Subcutaneous abdominal adipose tissue (tissue), 5 donors: ENCODE measurements around the gene CSRP1.
A peak's percentile ranks its signal among the peaks of the same experiment; 100 is the strongest.
"Not testable (repeated sequence)": the region's sequence is repeated elsewhere in the genome, so short reads cannot be mapped to it uniquely, and the experiment has no call there.

Experiments
- H3K27ac ChIP-seq: one replicate; pipeline ENCODE4 v1.7.0; 2013; ENCODE audit warnings: low read depth, mild to moderate bottlenecking, inconsistent platforms, low read length, moderate library complexity
- H3K27me3 ChIP-seq, 5 donors: one replicate each; pipeline ENCODE4 v1.7.0; 2013; ENCODE audit warnings: low read length in 5 of 5, inconsistent platforms in 1 of 5; ENCODE audit not compliant: control insufficient read depth in 5 of 5, insufficient read depth in 4 of 5
- H3K36me3 ChIP-seq, 5 donors: one replicate each; pipeline ENCODE4 v1.7.0; 2013; ENCODE audit warnings: low read length in 5 of 5; ENCODE audit not compliant: control insufficient read depth in 5 of 5, insufficient read depth in 5 of 5
- H3K4me1 ChIP-seq, 5 donors: one replicate each; pipeline ENCODE4 v1.7.0; 2013; ENCODE audit warnings: low read length in 5 of 5, mild to moderate bottlenecking in 3 of 5, moderate library complexity in 1 of 5; ENCODE audit not compliant: control insufficient read depth in 5 of 5, insufficient read depth in 5 of 5
- H3K4me3 ChIP-seq, 5 donors: one replicate each; pipeline ENCODE4 v1.7.0; 2013; ENCODE audit warnings: low read length in 5 of 5, low read depth in 1 of 5
- H3K9ac ChIP-seq, 5 donors: one replicate each; pipeline ENCODE4 v1.7.0; 2013; ENCODE audit warnings: low read length in 5 of 5, mild to moderate bottlenecking in 4 of 5, moderate library complexity in 3 of 5
- H3K9me3 ChIP-seq, 5 donors: one replicate each; pipeline ENCODE4 v1.7.0; 2013; ENCODE audit warnings: low read length in 5 of 5; ENCODE audit not compliant: control insufficient read depth in 5 of 5
- donor health status: healthy.
- donor health status: healthy.
- donor health status: healthy.
- donor health status: healthy.
- donor health status: healthy.

CSRP1 gene

DNA sequence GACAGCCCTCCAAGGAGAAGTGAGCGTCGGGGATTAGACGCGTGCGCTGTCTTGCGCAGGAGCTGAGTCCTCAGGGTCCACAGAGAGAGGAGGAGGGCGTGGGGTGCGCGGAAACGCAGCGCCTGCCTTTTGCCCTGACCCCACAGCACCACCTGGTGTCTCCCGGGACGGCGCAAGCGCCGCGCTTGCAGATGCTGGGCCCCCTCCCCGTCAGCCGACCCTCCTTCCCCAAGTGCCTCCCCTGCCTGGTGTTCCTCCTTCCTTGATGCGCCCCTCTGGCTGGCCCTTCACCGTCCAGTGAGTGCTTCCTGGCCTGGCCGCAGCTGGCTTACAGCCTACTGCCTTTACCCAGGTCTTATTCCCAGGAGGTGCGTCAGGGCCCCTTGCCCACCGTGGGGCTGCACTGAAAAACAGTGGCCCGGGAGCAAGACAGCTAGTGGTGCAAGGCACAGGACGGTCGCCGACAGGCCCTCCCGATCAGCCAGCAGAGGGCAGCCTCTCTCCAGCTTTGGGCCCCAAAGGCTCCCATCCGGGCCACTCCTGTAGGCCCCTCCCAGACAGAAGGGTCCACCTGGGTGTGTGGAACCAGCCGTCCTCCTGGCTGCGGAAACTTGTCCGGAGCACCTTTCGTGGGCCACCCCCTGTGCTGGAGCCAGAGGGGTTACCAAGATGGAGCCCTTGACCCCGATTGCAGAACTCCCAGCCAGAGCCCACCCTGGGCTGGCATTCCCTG lies 25.0 kb downstream of the CSRP1 start:
- peak overlapping the region; percentile 13 to 62 (median 57) for H3K4me3 ChIP-seq
- H3K36me3 ChIP-seq: peaks cover 0 to 39% (median 33%) of the 10 kb centered on the region in 5 donors
- H3K4me1 ChIP-seq: peaks cover 6 to 32% (median 28%) of the 10 kb centered on the region in 5 donors
- H3K27ac ChIP-seq: no peak overlapping the region
- no peaks in the 10 kb centered on the region for H3K27me3 ChIP-seq
- no peaks in the 10 kb centered on the region for H3K9me3 ChIP-seq
- peak overlapping the region in 2 of 5 donors; percentile 9 to 53 for H3K9ac ChIP-seq

DNA sequence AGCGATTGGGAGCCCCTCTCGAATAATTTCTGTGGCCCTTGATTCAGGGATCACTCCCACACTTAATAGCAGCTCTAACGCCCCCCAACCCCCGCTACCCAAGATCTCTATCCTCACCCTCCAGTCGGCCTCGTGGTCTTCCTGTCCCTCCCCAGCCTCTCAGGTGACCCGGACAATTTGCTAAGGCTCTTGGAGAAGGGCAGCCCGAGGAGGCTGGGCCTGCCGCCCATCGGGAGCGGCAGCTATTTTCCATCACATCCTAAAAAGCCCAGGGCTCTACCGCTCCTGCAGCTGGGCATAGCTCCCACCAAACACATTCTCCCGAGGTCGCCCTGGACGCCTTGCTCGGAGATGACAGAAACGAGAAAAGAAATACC lies 25.9 kb downstream of the CSRP1 start:
- Histone ChIP-seq H3K9ac (peak overlapping the region in 2 of 5 donors; percentile 54 to 64), H3K9me3 (no peaks in the 10 kb centered on the region), H3K36me3 (peaks cover 0 to 32% (median 27%) of the 10 kb centered on the region in 5 donors), H3K27ac (peak overlapping the region; percentile 46), H3K27me3 (no peaks in the 10 kb centered on the region), H3K4me3 (peak overlapping the region; percentile 34 to 62 (median 57)), H3K4me1 (peaks cover 6 to 30% (median 28%) of the 10 kb centered on the region in 5 donors)

- H3K4me3 ChIP-seq: peak overlapping the region; percentile 34 to 62 (median 57)
- peak overlapping the region; percentile 46 for H3K27ac ChIP-seq
- H3K4me1 ChIP-seq: peaks cover 6 to 30% (median 26%) of the 10 kb centered on the region in 5 donors
- H3K36me3 ChIP-seq: peaks cover 0 to 26% (median 21%) of the 10 kb centered on the region in 5 donors
- no peaks in the 10 kb centered on the region for H3K9me3 ChIP-seq
- no peaks in the 10 kb centered on the region for H3K27me3 ChIP-seq
- H3K9ac ChIP-seq: peak overlapping the region in 2 of 5 donors; percentile 54 to 64
Measured at GRCh38 chr1:201480231-201481003, 26.5 kb downstream of the CSRP1 start.

DNA sequence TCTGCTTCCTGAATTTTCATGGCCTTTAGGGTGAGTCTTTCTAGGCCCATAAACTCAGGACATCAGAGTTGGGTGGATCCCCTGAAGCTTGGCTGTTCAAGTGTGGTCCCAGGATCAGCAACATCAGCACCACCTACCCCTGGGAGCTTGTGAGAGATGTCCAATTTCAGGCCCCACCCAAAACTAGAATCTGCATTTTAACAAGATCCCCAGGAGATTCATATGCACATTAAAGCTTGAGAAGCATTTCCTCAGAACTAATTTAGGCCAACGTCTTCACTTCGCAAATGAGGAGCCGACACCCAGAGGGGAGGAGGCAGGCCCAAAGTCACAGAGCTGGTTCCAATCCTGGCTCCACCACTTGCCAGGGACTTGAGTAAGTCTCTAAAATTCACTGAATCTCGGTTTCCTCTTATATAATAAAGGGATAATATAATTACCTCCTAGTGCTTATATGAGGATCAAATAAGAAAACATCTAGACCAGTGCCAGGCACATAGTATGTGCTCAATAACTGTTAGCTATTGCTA lies 27.7 kb downstream of the CSRP1 start:
- H3K4me3 ChIP-seq: no peak overlapping the region
- H3K27me3 ChIP-seq: no peaks in the 10 kb centered on the region
- peaks cover 6 to 30% (median 26%) of the 10 kb centered on the region in 5 donors for H3K4me1 ChIP-seq
- peak overlapping the region; percentile 46 for H3K27ac ChIP-seq
- H3K9me3 ChIP-seq: no peaks in the 10 kb centered on the region
- H3K9ac ChIP-seq: no peak overlapping the region
- H3K36me3 ChIP-seq: peaks cover 0 to 15% (median 10%) of the 10 kb centered on the region in 5 donors

- not testable (repeated sequence) for H3K27me3 ChIP-seq
Measured at GRCh38 chr1:201478666-201479065, 28.3 kb downstream of the CSRP1 start.

DNA sequence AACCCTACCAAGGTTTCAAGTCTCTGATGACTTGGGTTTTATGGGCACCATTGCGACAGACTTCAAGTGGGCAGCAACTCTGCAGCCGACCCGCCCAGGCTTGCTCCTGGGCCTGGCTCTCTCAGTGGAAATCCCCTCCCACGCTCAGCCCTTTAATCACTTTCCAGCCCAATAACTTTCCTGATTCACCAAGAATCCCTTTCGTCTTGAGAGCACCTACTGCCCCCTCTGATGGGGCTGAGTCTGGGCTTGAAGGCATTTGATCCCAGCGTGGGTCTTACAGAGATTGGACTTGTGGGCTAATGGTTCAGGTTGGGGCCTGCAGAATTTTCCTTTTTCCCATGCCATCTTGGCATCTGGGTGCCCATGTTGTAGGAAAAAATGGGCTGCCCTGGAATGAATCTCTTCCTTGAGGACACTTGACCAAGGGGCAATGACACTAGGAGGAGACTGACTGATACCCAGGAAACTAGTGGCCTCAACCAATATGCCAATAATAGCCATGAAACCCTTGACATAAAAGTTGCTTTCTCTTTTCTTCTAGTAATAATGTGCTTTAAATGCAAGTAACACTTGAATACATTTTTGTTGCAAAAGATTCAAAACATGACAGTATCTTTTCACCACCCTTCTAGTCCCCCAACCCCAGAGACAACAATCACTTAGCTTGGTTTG lies 30.1 kb downstream of the CSRP1 start:
- Histone ChIP-seq H3K9me3 (no peaks in the 10 kb centered on the region), H3K27ac (no peak overlapping the region), H3K4me1 (peaks cover 6 to 25% (median 21%) of the 10 kb centered on the region in 5 donors), H3K27me3 (no peaks in the 10 kb centered on the region), H3K4me3 (no peak overlapping the region), H3K36me3 (no peaks in the 10 kb centered on the region), H3K9ac (no peak overlapping the region)

More at GRCh38 chr1:201478666-201479065, 28.3 kb downstream of the CSRP1 start:
- not testable (repeated sequence) for H3K4me3 ChIP-seq, H3K27ac ChIP-seq, H3K36me3 ChIP-seq, H3K9me3 ChIP-seq, H3K9ac ChIP-seq
- peaks cover 6 to 30% (median 26%) of the 10 kb centered on the region in 5 donors for H3K4me1 ChIP-seq

- Histone ChIP-seq H3K36me3 (no peaks in the 10 kb centered on the region), H3K4me1 (peaks cover 3 to 25% (median 20%) of the 10 kb centered on the region in 5 donors), H3K4me3 (no peak overlapping the region), H3K27me3 (no peaks in the 10 kb centered on the region), H3K27ac (no peak overlapping the region), H3K9me3 (no peaks in the 10 kb centered on the region), H3K9ac (no peak overlapping the region)
Measured at GRCh38 chr1:201475915-201476669, 30.8 kb downstream of the CSRP1 start.

- no peak overlapping the region for H3K9ac ChIP-seq
- H3K4me3 ChIP-seq: no peak overlapping the region
- H3K36me3 ChIP-seq: no peaks in the 10 kb centered on the region
- H3K4me1 ChIP-seq: peaks cover 3 to 17% (median 12%) of the 10 kb centered on the region in 5 donors
- H3K27me3 ChIP-seq: no peaks in the 10 kb centered on the region
- H3K27ac ChIP-seq: no peak overlapping the region
- H3K9me3 ChIP-seq: no peaks in the 10 kb centered on the region
Measured at GRCh38 chr1:201475130-201475529, 31.8 kb downstream of the CSRP1 start.

GRCh38 chr1:201473296-201473695 lies 33.6 kb downstream of the CSRP1 start:
- peaks cover 2 to 24% (median 12%) of the 10 kb centered on the region in 5 donors for H3K4me1 ChIP-seq
- H3K4me3 ChIP-seq: no peak overlapping the region
- no peaks in the 10 kb centered on the region for H3K27me3 ChIP-seq
- no peaks in the 10 kb centered on the region for H3K36me3 ChIP-seq
- H3K9ac ChIP-seq: no peak overlapping the region
- no peaks in the 10 kb centered on the region for H3K9me3 ChIP-seq
- no peak overlapping the region for H3K27ac ChIP-seq
